HG02763 (cell line): ENCODE data around the gene DCXR.
"Not testable (repeated sequence)": the region's sequence is repeated elsewhere in the genome, so short reads cannot be mapped to it uniquely, and the experiment has no call there.

Experiments used
- ATAC-seq: cut with Tn5 transposase; IDR thresholded peaks from one replicate; pipeline ENCODE4 v1.9.1; 2021; ENCODE audit warnings: mild to moderate bottlenecking, moderate library complexity; ENCODE audit not compliant: unreplicated experiment

DCXR gene

GRCh38 chr17:82042649-82043048, 5.2 kb upstream of the DCXR start:
- no peak for ATAC-seq

GRCh38 chr17:82041144-82041814, 3.8 kb upstream of the DCXR start:
- ATAC-seq: no peak

- no peak for ATAC-seq
These were observed 2.3 kb upstream of the DCXR start for GRCh38 chr17:82039695-82040299.

- not testable (repeated sequence) for ATAC-seq
These were observed 1.4 kb upstream of the DCXR start for GRCh38 chr17:82038796-82039409.

- ATAC-seq: no peak
These were observed 345 bp upstream of the DCXR start for GRCh38 chr17:82037889-82038195.

- ATAC-seq: no peak
These were observed 834 bp downstream of the DCXR start for GRCh38 chr17:82036634-82037091.

- no peak for ATAC-seq
These were observed 1.4 kb downstream of the DCXR start for GRCh38 chr17:82035956-82036633.

- no peak for ATAC-seq
These were observed 2.0 kb downstream of the DCXR start for GRCh38 chr17:82035488-82035887.

- ATAC-seq: no peak
These were observed 3.0 kb downstream of the DCXR start for GRCh38 chr17:82034371-82035011.

GRCh38 chr17:82033359-82034085, 4.0 kb downstream of the DCXR start:
- no peak for ATAC-seq

- no peak for ATAC-seq
These were observed 5.4 kb downstream of the DCXR start for GRCh38 chr17:82031885-82032627.

GRCh38 chr17:82031303-82031884, 6.1 kb downstream of the DCXR start, which contains the start of gene RAC3:
TSS of gene RAC3 (plus strand) at chr17:82031678. CDS start at chr17:82031762, 84 bp downstream.
- no peak for ATAC-seq

GRCh38 chr17:82030470-82031302, 6.8 kb downstream of the DCXR start:
- no peak for ATAC-seq

GRCh38 chr17:82029990-82030469, 7.5 kb downstream of the DCXR start:
- no peak for ATAC-seq

GRCh38 chr17:82029391-82029790, 8.1 kb downstream of the DCXR start:
- ATAC-seq: no peak

- no peak for ATAC-seq
These were observed 8.5 kb downstream of the DCXR start for GRCh38 chr17:82028966-82029365.

GRCh38 chr17:82028246-82028645, 9.3 kb downstream of the DCXR start:
- ATAC-seq: no peak

GRCh38 chr17:82025401-82026107, 11.9 kb downstream of the DCXR start:
- ATAC-seq: no peak
